CD4-positive, alpha-beta T cell treated with Interleukin-2 at 100 ng/mL for 4 hours (primary cell): ENCODE data around the gene PPM1H.
"Not testable (repeated sequence)": the region's sequence is repeated elsewhere in the genome, so short reads cannot be mapped to it uniquely, and the experiment has no call there.

ENCODE experiments used
- DNase-seq: peaks from one replicate; pipeline ENCODE4 v3.0.0-alpha.2; 2020; ENCODE audit warnings: low spot score

PPM1H gene

GRCh38 chr12:62731055-62731820, 203.7 kb downstream of the PPM1H start:
- DNase-seq = no peak

DNA sequence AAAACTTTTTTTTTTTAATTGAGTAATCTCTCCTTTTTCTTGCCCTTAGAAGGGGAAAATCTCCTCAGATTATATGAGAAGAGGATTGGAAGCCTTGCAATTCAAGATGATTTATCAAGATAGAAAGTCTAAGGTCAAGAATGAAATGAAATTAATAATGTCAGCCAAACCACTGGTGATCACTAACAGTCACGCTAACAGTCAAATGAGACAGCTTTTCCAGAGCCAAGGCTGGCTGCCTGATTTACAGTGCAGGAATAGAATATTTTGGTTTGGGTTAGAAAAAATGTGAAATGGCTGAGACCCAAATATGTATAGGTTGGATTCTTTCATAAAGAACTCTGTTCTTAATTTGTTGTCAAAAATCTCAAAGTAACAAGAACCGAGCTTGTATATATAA, 204.3 kb downstream of the PPM1H start:
- no peak for DNase-seq

GRCh38 chr12:62729579-62730544, 205.1 kb downstream of the PPM1H start:
- not testable (repeated sequence) for DNase-seq

DNA sequence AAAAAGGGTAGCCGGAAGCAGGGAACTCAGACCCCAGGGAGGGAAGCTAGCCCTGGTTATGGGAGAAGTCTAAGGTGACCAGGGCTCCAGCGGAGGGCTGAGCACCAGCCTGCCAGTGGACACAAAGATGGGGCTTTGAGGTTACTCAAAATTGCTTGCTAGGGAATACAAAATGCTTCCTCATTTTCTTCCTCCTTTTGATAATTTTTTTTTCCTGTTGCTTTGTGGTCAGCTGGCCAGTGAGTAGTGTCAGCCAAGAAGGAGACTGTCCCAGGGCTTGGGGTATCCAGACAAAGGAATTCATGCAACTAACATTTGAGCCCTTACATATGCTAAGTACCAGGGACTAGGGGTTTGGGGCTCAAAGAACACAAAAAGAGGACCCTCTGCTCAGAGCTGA, 206.2 kb downstream of the PPM1H start:
- no peak for DNase-seq

DNA sequence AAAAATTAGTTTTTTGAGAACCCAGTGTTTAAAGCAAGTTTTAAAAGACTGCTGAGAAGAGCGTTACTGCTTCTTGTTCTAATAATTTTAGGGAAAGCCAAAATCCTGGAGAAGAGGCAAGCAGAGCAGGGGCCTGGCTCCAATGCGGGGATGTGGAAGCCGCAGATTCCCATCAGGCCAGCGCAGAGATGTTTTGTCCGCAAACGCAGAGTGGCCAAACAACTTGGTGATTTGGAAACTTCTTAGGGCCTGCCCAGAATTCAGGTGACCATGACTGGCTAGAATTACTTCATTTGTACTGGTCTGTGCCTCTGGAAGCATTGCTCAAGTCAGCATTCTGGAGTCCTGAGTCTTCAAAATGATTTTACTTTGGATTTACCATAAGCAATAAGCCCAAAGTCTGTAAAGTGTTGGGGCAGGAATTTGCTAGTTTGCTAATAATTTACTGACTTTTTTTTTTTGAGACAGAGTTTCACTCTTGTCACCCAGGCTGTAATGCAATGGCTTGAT, 208.4 kb downstream of the PPM1H start:
- no peak for DNase-seq

DNA sequence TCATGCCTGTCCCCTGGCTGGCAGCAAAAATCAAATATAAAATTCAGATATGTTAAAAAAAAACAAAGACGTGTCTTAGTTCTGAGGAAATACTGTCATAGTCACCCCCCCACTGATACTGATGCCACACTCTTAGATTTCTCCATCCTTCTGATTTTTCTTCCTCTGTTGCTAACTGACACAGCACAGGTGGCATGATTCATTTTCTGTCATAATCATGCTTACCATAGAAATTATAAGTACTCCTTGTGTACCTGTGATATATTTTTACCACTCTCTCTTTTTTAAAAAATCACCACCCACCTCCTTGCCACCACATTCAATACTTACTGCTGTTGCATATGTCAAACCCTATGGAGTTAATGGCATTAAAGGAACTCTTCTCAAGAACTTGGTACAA, 209.2 kb downstream of the PPM1H start:
- no peak for DNase-seq

DNA sequence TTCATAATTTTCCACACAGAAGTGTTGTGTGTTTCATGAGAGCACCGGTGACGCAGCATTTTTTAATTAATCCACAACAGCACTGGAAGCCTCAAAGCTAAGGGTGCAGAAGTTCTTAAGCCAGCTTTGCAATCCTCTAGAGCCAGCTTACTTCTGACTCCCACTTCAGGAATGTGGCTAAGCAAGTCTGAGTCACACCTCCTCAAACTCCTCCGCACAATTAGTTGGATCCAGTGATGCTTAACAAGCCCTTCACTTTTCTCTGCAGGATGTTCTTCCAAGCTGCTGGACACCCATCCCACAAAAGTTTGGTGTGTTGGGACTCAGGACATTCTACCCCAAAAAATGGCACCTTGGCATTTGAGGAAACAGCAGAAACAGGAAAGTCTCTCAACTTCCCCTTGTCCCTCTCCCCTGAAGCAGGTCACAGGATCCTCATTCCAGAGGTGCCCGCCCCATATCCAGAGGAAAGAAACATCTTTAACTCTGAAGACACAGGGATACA, 210.0 kb downstream of the PPM1H start:
- DNase-seq = no peak

DNA sequence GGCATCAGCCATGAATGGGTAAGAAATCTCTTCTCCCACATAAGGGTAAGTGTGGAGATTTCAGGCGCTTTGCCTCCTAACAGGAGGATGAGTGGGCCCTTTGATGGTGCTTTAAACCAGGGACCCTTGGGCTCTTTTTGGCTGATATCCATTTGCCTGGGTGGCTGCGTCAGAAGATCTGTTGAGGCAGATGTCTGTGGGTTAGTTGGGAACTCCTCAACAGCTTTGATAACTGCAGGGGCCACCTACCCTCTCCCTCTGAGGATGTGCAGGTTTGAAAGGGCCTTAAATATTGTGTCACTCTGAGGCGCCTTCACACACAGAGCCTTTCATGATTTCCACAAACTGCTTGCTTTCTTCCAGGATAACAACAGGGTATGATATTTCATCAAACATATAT, 210.7 kb downstream of the PPM1H start:
- DNase-seq = no peak

DNA sequence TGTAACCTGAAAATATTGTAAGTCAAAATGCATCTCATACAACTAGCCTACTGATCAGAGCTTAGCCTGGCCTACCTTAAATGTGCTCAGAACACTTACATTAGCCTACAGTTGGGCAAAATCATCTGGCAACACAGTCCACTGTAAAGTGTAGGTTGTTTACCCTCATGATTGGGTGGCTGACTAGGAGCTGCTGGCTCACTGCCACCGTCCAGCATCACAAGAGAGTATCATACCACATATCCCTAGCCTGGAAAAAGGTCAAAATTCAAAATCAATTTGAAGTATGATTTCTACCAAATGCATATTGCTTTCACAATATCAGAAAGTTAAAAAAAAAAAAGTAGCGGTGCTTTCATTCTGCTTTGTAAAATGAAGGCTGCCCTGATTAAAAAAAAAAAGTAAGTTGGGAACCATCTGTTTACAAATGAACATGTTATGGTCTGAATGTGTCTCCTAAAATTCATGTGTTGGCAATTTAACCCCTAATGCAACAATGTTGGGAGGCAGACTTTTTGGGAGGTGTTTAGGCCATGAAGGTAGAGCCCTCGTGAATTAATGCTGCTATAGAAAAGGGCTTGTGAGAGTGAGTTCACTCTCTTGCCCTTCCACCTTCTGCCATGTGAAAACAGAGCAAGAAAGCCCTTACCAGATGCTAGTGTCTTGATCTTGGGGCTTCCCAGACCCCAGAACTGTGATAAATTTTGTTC, 211.8 kb downstream of the PPM1H start:
- DNase-seq = no peak

GRCh38 chr12:62720661-62721330, 214.2 kb downstream of the PPM1H start:
- no peak for DNase-seq

DNA sequence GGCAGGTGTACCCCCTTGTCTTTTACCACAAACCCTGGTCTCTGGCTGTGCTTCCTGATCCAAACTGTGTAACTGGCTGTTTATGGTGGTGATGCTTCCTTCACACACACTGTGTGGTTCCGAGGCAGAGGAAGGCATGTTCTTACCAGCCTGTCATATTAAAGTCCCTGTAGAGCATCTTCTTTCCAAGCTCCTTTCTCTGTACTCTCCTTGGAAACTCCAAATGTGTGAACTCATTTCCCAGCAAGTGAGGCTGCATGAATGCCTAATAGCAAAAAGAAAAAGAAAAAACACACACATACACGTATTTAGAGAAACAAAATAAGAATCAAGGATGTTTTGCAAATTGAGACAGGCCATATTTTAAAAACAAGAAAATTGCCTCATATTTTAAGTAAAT, 214.9 kb downstream of the PPM1H start:
- DNase-seq = no peak

GRCh38 chr12:62718762-62719426, 216.1 kb downstream of the PPM1H start:
- DNase-seq = no peak

- no peak for DNase-seq
These were observed 217.3 kb downstream of the PPM1H start for GRCh38 chr12:62717643-62718042.

- no peak for DNase-seq
These were observed 218.0 kb downstream of the PPM1H start for GRCh38 chr12:62716866-62717525.

DNA sequence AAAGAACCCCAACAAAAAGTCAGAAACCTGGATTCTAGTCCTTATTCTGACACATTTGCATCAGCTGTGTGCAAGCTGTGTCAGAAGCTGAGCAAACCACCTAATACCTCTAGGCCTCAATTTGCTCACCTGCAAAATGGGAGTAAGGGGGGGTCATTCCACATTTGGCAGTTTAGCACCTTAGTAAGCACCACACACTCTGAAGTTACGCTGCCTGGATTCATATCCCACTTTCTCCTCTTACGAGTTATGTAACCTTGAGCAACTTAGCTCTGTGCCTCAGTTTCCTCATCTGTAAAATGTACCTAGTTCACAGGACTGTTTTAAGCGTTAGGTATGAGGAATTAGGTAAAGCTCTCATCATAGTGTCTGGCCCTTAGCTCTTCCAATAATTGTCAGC, 218.9 kb downstream of the PPM1H start:
- no peak for DNase-seq

DNA sequence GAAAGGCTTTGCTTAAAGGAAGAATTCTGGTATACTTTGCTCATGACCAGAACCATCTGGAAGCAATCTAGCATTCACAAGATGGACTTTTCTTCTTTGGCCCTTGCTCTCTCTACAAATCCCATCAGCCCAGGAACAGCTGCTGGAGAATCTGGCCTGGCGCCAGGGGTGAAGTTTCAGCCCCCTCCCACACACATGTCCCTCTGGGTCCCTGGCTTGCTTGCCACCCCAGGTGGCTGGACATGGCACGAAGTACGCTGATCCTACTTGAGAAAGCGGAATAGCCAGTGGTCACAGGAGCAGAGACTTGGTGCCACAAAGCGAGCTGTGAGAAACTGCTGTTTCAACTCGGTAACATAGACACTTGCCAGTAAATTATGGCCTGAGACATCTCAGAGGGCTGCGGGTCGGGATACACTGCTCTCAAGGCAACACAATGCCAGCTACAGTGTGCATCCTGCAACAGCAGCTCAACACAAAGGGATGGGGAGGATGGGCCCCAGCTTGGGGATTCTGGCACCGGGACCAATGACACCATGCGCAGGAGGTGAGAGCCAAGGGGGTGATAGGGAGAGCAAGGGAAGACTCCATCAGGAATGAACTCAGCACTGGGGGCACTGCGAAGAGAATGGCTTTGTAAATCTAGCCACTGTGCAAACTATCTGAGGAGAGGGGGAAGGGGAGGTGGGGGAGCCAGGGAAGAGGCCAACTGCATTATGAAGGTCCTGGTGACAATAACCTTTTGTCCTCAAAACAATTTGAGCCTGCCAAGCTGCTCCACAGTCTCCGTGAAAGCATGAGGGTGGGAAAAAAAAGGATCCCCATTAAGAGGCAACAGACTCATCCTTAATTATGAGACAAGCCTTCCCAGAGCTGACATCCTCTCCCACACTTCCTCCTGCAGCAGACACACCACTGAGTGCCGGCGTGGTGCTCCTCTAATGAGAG, 219.9 kb downstream of the PPM1H start:
- no peak for DNase-seq

DNA sequence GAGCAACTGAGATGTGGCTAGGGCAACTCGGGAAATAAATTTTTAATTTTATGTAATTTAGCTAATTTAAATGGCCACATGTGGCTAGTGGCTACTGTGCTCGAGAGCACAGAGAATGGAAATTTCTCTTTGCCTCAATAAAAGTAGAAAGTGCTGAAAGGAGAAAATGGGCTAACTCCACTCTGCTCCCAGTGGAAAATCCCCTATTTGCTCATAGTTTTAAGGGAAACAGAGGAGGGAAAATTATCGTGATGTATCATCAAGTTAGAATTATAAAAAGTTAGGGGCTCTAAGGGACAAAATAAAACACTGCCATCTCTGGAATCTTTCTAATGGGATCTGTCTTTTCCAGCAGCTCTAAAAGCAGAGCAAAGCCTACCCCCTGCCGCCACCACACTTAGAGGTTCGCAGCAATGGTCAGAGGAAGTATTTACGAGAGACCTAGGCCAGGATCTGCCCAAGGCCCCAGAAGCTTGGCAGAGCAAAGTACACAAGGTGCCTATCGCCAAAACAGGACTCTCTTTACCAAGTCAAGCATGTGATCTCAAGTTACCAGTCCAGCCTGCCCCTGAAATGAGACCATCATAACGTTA, 220.7 kb downstream of the PPM1H start:
- no peak for DNase-seq

DNA sequence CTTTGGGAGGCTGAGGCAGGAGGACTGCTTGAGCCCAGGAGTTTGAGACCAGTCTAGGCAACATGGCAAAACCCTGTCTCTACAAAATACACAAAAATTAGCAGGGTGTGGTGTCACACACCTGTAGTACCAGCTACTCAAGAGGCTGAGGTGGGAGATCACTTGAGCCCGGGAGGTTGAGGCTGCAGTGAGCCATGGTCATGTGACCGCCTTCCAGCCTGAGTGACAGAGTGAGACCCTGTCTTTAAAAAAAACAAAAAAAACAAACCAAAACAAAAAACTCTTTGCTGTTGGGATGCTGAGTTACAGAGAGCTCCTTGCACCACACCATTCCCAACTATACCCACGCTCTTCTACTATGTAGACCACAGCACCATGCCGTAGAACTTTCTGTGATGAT, 221.2 kb downstream of the PPM1H start:
- no peak for DNase-seq
